Measurements from ENCODE around the gene SSBP2.

DNA sequence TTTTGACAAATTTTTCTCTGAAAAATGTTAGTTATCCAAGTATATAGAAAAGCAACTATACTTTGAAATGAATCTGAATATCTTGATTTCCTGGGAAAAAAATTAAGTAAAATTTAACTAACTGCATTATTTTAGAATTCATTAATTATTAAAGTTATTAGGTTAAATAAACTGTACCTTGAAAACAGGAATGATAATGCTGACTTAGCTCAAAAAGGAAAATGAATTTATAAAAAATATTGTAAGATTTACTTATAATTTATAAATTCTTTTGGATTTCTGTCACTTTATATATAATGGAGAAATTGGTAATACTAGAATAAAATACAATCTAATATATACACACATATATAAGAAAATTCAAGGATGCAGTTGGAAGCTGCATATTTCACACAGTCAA, 320.9 kb downstream of the SSBP2 start:
- no peak for TF ChIP-seq POLR2A (IDR thresholded peaks at IDR 0.05)
- TF ChIP-seq, protein P1, sequence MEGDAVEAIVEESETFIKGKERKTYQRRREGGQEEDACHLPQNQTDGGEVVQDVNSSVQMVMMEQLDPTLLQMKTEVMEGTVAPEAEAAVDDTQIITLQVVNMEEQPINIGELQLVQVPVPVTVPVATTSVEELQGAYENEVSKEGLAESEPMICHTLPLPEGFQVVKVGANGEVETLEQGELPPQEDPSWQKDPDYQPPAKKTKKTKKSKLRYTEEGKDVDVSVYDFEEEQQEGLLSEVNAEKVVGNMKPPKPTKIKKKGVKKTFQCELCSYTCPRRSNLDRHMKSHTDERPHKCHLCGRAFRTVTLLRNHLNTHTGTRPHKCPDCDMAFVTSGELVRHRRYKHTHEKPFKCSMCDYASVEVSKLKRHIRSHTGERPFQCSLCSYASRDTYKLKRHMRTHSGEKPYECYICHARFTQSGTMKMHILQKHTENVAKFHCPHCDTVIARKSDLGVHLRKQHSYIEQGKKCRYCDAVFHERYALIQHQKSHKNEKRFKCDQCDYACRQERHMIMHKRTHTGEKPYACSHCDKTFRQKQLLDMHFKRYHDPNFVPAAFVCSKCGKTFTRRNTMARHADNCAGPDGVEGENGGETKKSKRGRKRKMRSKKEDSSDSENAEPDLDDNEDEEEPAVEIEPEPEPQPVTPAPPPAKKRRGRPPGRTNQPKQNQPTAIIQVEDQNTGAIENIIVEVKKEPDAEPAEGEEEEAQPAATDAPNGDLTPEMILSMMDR (IDR thresholded peaks at IDR 0.05) = no peak

Data from Peyer's patch (tissue), 4 donors.